Esophagus muscularis mucosa (tissue), 4 donors: ENCODE data around the gene ADRA1B. TPM values are rescaled to one million over a fixed set of nuclear protein-coding genes. Genes with fewer than 3 reads are reported as not detected.

Experiments used
- DNase-seq: peaks from one replicate; pipeline ENCODE4 v3.0.0-alpha.2; 2017; ENCODE audit errors: extremely low spot score
- H3K27ac ChIP-seq, 4 donors: fragments of 200-600 bp; sonication (generic); replicated peaks in 1 of 4; 1 replicate in 3 of 4; 2 replicates in 1 of 4; pipeline ENCODE4 v1.5.1; 2016 to 2019; ENCODE audit warnings: mild to moderate bottlenecking in 1 of 4
- H3K27me3 ChIP-seq, 4 donors: fragments of 200-600 bp; sonication (generic); one replicate each; pipeline versions ENCODE4 v1.5.1 to v1.6.0; 2016 to 2019
- H3K36me3 ChIP-seq, 4 donors: fragments of 200-600 bp; sonication (generic); one replicate each; pipeline ENCODE4 v1.5.1; 2016 to 2019
- H3K4me1 ChIP-seq, 4 donors: fragments of 200-600 bp; sonication (generic); one replicate each; pipeline ENCODE4 v1.5.1; 2016 to 2019
- H3K4me3 ChIP-seq, 4 donors: fragments of 200-600 bp; sonication (generic); 1 replicate in 2 of 4; 2 replicates in 2 of 4; pipeline ENCODE4 v1.5.1; 2016 to 2019; ENCODE audit warnings: mild to moderate bottlenecking in 4 of 4, moderate library complexity in 1 of 4
- H3K9me3 ChIP-seq, 4 donors: fragments of 200-600 bp; sonication (generic); 1 replicate in 3 of 4; 2 replicates in 1 of 4; pipeline ENCODE4 v1.5.1; 2016 to 2019
- EP300 ChIP-seq: sonication (generic); formaldehyde crosslinking; IDR thresholded peaks from one replicate; pipeline ENCODE4 v1.6.1; 2017; ENCODE audit warnings: antibody characterized with exemption
- POLR2A ChIP-seq: fragments of 450-650 bp; IDR thresholded peaks from one replicate; pipeline ENCODE4 v1.6.1; 2017; ENCODE audit warnings: antibody characterized with exemption, moderate library complexity, mild to moderate bottlenecking, low read depth
- POLR2AphosphoS5 ChIP-seq, 2 donors: sonication (generic); formaldehyde crosslinking; IDR thresholded peaks; one replicate each; pipeline ENCODE4 v1.6.1; 2017; ENCODE audit warnings: antibody characterized with exemption in 2 of 2
- WGBS: methylation state at CpG from one replicate; pipeline ENCODE4 v1.1.5; 2018; 5-methylcytosine and 5-hydroxymethylcytosine counted together
- intact Hi-C: fragments of 100-400 bp; cut with DNase I; formaldehyde crosslinking; loops from one replicate; pipeline ENCODE4 v1.15.1; 2023
- total RNA-seq, 4 donors: library from RNA; depleted of rRNA; stranded (reverse); fragments of >200 nt; gene quantifications; one replicate each; pipeline versions ENCODE4 v1.1.0 to v1.2.1, GENCODE V29; 2016
- TF ChIP-seq, protein P1 (sequence below), 3 experiments: fragments of 200-600 bp in 2 of 3; fragments of 450-650 bp in 1 of 3; sonication (generic) in 2 of 3; IDR thresholded peaks; one replicate each; pipeline ENCODE4 v1.5.1; 2017 to 2019; ENCODE audit warnings: antibody characterized with exemption in 3 of 3, mild to moderate bottlenecking in 2 of 3, moderate library complexity in 1 of 3

ADRA1B gene
- total RNA-seq = 1 to 10 TPM; 1.7 to 3.2 (median 2.6) TPM

DNA sequence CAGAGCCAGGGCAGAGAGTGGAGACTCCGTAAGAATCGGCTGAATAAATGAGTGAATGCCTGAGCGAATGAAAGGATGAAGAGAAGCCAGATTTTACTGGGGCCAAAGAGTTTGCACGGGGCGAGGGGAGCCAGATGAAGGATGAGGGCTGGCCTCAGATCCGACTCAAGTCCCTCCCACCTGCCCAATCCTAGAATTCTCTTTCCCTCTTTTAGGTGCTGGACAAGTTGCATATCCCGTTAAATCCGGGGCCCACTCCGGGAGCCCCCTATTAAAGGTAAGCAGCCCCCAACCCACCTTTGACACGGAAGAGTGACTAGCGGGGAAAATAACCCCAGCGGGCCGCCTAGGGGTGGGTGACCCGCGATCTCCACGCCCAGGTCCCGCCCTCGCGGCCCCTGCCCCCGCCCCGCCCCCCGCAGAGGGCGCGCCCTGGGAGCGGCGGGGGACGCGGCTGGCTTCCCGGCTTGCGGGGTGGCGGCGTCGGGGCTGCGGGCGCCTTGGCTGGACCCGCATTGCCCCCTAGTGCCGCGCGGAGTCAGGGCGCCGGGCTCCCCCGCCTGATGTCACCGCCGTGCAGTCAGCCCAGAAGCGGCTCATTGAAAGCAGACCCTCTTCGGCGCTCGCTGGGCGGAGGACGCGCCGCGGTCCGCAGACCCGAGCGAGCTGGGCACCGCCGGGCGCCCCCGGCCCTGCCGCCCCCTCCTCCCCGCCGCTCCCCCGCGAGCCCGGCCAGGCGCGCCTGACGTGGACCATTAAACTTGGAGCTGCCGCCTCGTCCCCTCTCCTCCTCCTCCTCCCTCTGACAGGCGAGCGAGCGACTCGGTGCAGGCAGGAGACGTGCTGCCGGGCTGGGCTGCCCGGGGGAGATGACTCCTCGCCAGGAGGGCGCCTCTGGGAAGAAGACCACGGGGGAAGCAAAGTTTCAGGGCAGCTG lies at the start of gene ADRA1B:
TSS of gene ADRA1B (plus strand) at position 579 of the 937 bp plus-strand sequence. CDS start 424 bp downstream, outside the sequence.
- 2% methylated on average over 30 of the region's 81 CpGs for WGBS
- H3K36me3 ChIP-seq = no peaks in the 10 kb centered on the region
- no peak for DNase-seq
- H3K9me3 ChIP-seq = no peaks in the 10 kb centered on the region
- intact Hi-C loops = loop anchor here (5.0 to 10.0 kb wide), 2 partner anchors 401 to 469 kb away; no protein-coding TSS in a partner anchor
- peaks cover 0 to 63% (median 8%) of the 10 kb centered on the region in 4 donors for H3K27me3 ChIP-seq
- H3K4me1 ChIP-seq = peaks cover 6 to 41% (median 28%) of the 10 kb centered on the region in 4 donors
- TF ChIP-seq POLR2A (no peak), EP300 (no peak), POLR2AphosphoS5 (IDR thresholded peaks at IDR 0.05) (no peak)
- TF ChIP-seq, protein P1, sequence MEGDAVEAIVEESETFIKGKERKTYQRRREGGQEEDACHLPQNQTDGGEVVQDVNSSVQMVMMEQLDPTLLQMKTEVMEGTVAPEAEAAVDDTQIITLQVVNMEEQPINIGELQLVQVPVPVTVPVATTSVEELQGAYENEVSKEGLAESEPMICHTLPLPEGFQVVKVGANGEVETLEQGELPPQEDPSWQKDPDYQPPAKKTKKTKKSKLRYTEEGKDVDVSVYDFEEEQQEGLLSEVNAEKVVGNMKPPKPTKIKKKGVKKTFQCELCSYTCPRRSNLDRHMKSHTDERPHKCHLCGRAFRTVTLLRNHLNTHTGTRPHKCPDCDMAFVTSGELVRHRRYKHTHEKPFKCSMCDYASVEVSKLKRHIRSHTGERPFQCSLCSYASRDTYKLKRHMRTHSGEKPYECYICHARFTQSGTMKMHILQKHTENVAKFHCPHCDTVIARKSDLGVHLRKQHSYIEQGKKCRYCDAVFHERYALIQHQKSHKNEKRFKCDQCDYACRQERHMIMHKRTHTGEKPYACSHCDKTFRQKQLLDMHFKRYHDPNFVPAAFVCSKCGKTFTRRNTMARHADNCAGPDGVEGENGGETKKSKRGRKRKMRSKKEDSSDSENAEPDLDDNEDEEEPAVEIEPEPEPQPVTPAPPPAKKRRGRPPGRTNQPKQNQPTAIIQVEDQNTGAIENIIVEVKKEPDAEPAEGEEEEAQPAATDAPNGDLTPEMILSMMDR (IDR thresholded peaks at IDR 0.05) = peak; percentile 45 to 61 (median 54)
- H3K27ac ChIP-seq = peak within 1 kb of the TSS; percentile 55 to 71 (median 62)
- peak within 1 kb of the TSS; percentile 52 to 66 (median 53) for H3K4me3 ChIP-seq

DNA sequence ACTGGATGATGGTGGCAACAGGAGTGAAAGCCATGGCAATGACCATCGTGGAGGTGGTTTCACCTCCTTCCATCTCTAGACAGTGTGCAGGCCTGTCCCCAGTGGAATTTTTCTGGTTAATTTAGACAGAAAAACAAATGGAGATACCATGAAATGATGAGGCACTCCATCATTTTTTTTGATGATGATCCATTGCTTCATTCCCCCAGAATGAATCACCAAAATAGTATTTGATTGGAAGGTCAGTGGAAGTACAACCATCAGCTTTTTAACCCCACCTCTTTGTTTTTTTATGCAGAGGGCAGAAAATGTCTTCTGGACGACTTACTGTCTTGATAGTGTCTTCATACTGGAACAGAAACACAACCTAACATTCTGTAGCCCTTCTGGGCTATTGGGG lies 42.6 kb upstream of the ADRA1B start:
- WGBS = 67% methylated on average over 2 of the region's 2 CpGs
- no peak for DNase-seq
- H3K4me3 ChIP-seq = no peak overlapping the region
- H3K9me3 ChIP-seq = no peaks in the 10 kb centered on the region
- H3K4me1 ChIP-seq = peaks cover 6 to 16% (median 8%) of the 10 kb centered on the region in 4 donors
- intact Hi-C loops = no loop called here
- TF ChIP-seq POLR2AphosphoS5 (IDR thresholded peaks at IDR 0.05) (no peak), POLR2A (no peak), EP300 (no peak)
- TF ChIP-seq, protein P1 (IDR thresholded peaks at IDR 0.05) = no peak
- peaks cover 0 to under 1% (median 0%) of the 10 kb centered on the region in 4 donors for H3K27me3 ChIP-seq
- H3K36me3 ChIP-seq = no peaks in the 10 kb centered on the region
- no peak overlapping the region for H3K27ac ChIP-seq

DNA sequence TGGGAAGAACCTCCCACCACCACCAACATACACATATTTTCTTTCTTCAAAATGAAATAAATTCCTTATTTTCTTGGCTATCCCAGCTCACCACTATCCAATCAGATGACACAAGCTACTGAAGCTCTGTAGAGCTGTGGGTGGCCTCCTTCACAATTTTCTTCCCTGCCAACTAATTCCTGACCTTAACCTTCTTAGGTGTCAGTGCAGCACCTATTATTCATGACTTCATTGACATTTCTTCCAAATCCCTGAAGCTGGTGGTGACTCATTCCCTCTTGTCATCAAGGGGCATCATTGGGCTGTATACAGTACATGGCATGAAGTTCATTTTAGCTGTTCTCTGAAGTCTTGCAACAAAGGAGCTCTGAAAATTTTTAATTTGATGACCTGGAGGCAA lies 42.0 kb upstream of the ADRA1B start:
- H3K27ac ChIP-seq = no peak overlapping the region
- H3K4me3 ChIP-seq = no peak overlapping the region
- no peak for DNase-seq
- intact Hi-C loops = no loop called here
- H3K4me1 ChIP-seq = peaks cover 7 to 22% (median 14%) of the 10 kb centered on the region in 4 donors
- TF ChIP-seq POLR2AphosphoS5 (IDR thresholded peaks at IDR 0.05) (no peak), POLR2A (no peak), EP300 (no peak)
- TF ChIP-seq, protein P1 (IDR thresholded peaks at IDR 0.05) = no peak
- H3K36me3 ChIP-seq = no peaks in the 10 kb centered on the region
- H3K9me3 ChIP-seq = no peaks in the 10 kb centered on the region
- peaks cover 0 to 4% (median 0%) of the 10 kb centered on the region in 4 donors for H3K27me3 ChIP-seq

DNA sequence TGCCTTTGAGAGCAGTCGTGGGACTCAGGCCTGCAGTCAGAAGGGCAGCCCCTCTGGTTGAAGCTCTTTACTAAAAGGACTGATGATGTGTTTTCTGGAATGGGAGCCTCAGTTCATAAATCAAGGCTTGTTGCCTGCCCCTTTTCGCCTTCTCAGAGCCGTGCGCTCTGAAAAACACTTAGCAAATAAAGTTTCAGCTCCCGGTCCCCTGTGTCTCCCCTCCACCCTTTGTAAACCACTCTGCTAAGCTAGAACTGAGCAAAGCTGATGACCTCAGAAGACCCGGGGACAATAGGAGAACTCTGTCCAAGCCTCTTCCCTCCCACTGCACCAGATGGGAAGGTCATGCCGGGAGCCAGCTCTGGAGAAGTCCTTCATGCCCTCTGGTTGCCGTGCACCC lies 39.3 kb upstream of the ADRA1B start:
- Histone ChIP-seq H3K4me1 (peaks cover 7 to 27% (median 16%) of the 10 kb centered on the region in 4 donors), H3K4me3 (no peak overlapping the region), H3K27me3 (peaks cover 0 to 8% (median 0%) of the 10 kb centered on the region in 4 donors), H3K9me3 (no peaks in the 10 kb centered on the region), H3K36me3 (no peaks in the 10 kb centered on the region), H3K27ac (no peak overlapping the region)
- DNase-seq = no peak
- TF ChIP-seq POLR2AphosphoS5 (IDR thresholded peaks at IDR 0.05) (no peak), POLR2A (no peak), EP300 (no peak)
- TF ChIP-seq, protein P1 (IDR thresholded peaks at IDR 0.05) = no peak
- 73% methylated on average over 8 of the region's 8 CpGs for WGBS
- intact Hi-C loops = loop anchor here (2.0 kb wide), 1 partner anchor 62 kb away; no protein-coding TSS in a partner anchor
